RKO (cell line): ENCODE data around the gene AP2B1.

Experiments
- DNase-seq: peaks from one replicate; pipeline ENCODE4 v3.0.0-alpha.2; 2016; ENCODE audit warnings: low spot score

The AP2B1 gene

DNA sequence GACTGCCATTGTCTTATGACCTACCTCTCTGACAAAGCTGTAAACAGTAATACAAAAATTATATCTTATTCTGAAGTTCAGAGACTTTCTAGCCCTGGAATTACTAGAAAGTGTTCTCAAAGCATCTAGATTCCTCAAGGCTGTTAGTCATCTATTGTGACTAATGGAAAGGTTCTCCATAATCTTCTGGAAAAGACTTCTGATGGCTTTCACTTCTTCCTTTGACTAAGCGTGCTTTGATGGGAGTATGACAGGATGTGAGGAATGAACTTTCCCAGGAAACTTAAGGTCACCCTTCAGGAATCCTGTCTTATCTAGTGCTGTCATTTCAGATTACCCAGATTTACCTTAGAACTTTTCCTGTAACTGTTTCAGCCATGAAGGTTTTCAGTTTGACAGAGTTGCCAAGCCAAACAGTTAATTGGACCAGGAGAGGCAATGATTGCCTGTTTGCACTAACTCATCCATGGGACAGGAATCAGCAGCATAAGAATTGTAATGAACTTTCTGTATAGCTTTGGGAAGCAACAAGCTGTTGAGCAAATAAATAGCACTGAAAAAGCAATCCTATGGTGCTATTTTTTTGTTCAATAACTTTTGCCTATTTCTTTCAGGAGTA is 43.5 kb downstream of the AP2B1 start:
- peak; percentile 95 for DNase-seq

- no peak for DNase-seq
Observed at GRCh38 chr17:35641032-35641431, 53.9 kb downstream of the AP2B1 start.

DNA sequence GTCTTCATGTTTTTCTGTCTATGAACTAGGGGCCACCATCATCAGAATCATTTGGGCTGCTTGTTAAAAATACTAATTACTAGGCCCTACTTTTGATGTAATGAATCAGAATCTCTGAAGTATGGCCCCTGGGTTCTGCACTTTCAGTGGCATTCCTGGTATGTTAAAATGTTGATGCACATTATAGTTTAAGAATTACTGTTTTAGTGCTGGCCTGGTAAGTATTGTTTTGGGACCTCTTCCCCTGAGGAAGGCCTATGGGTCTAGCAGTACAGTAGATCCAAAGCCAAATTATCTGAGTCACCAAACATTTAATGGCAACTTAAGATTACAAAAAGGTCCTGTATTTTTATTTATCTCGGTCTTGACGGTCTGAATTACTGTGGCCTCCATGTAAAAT is 58.8 kb downstream of the AP2B1 start:
- DNase-seq, result no peak

- no peak for DNase-seq
Observed at GRCh38 chr17:35651467-35651866, 64.3 kb downstream of the AP2B1 start.

DNA sequence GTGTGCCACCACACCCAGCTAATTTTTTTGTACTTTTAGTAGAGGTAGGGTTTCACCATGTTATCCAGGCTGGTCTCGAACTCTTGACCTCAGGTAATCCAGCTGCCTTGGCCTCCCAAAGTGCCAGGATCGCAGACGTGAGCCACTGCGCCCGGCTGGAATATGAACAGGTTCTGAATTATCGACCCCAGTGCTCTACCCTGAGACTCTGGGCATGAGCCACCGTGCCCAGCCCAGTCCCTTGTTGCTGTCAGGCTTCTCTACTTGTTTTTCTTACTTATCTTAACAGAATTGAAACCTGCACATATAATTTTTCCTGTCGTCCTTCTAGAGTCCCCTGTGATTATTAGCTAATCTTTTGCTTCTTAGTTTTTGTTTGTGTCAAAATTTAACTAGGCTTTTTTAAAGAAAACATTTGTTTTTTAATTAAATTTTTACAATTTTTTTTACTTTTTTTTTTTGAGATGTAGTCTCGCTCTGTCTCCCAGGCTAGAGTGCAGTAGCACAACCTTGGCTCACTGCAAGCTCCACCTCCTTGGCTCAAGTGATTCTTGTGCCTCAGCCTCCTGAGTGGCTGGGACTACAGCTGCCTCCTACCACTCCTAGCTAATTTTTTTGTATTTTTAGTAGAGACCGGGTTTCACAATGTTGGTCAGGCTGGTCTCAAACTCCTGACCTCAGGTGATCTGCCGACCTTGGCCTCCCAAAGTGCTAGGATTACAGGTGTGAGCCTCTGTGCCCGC is 66.7 kb downstream of the AP2B1 start:
- no peak for DNase-seq

- DNase-seq, result no peak
Observed at GRCh38 chr17:35655303-35655702, 68.2 kb downstream of the AP2B1 start.

DNA sequence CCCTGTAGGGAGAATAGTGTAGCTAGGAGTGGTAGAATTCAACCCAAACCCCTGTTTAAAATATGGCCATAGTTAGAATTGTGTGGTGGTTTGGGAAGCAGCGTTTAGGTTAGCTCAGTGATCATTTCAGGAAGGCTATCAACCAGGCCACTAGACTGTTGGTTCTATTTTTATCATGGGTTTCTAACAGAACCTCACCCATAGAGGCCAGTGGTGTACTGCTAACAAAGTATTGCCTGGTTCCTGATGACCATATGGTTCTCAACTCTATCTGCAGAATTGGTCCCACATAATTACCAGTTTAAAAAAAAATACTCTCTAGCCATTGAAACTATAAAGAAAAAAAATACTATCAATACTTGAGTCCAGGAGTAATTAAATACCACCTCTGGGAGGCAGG is 73.8 kb downstream of the AP2B1 start:
- DNase-seq, result peak; percentile 3

GRCh38 chr17:35664685-35665084 is 77.6 kb downstream of the AP2B1 start:
- no peak for DNase-seq

DNA sequence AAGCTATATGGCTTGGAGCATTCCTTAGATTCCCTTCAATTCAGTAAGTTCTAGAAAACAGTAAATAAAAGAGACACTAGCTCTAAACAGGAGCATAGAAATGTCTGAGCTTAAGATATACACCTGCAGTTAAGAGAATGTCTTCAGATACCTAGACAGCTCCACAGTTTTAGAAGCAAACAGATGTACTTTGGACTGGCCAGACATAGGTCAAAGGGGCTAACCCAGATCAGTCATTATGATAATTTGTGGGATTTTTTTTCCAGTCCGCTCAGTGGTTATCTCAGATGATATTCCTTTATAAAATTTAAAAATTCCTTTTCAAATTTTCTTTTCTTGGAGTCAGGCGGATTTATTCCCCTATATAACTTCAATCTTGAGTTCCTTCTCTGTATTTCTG is 78.5 kb downstream of the AP2B1 start:
- DNase-seq, result no peak

GRCh38 chr17:35666070-35666469 is 78.9 kb downstream of the AP2B1 start:
- DNase-seq, result no peak

DNA sequence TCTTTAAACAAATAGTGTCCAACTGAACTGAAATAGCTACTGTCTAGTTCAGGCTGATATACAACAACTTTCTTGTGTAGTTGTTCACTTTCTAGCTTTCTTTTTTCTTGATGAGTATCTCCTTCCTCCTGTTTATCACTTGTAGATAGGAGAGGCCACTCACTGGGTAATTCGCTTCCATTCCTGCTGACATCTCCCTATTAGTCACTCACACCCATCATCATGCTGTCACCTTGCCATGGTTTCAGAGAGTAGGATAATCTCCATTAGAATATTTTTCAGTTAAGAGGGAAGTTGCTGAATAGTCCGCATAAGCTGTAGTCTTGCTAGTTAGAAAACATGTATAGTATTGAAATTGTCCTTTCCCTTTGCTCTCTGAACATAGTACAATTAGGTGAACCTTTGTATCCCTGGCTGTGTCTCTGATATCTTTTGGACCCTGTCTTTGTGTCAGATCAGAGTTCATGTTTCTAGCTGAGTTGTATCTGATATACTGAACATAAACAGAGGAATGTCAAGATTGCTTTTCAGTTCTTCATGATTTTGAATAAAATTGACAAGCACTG is 79.9 kb downstream of the AP2B1 start:
- peak; percentile 65 for DNase-seq

DNA sequence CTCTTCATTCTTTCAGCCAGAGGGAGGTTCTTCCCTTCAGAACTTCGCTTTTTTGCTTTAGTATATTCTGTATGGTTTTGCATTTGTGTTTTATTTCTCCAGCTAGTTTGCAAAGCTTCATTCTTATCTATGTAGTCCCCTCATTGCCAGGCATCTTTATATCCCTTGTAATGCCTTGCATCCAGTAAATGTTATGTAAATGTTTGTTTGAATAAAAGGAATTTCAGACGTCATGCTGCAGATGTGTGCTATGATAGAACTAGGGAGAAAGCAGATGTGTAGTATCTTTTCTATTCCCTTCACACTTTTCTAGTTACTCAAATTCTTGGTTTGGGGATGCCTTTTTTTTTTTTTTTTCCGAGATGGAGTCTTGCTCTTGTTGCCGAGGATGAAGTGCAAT is 81.7 kb downstream of the AP2B1 start:
- DNase-seq, result no peak

DNA sequence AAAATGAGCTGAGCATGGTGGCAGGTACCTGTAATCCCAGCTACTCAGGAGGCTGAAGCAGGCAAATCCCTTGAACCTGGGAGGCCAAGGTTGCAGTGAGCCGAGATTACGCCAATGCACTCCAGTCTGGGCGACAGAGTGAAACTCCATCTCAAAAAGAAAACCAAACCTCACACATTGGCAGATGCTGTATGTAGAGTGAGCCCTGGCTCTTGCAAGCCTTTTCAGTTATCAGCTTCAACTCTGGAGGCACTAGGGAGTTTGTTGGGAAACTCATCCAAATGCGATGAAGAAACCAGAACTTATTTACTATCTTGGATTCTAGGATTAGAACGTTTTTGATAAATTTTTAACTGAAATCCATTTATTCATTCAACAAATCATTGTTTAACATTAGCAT is 87.4 kb downstream of the AP2B1 start:
- no peak for DNase-seq

GRCh38 chr17:35676441-35676840 is 89.3 kb downstream of the AP2B1 start:
- DNase-seq, result no peak

DNA sequence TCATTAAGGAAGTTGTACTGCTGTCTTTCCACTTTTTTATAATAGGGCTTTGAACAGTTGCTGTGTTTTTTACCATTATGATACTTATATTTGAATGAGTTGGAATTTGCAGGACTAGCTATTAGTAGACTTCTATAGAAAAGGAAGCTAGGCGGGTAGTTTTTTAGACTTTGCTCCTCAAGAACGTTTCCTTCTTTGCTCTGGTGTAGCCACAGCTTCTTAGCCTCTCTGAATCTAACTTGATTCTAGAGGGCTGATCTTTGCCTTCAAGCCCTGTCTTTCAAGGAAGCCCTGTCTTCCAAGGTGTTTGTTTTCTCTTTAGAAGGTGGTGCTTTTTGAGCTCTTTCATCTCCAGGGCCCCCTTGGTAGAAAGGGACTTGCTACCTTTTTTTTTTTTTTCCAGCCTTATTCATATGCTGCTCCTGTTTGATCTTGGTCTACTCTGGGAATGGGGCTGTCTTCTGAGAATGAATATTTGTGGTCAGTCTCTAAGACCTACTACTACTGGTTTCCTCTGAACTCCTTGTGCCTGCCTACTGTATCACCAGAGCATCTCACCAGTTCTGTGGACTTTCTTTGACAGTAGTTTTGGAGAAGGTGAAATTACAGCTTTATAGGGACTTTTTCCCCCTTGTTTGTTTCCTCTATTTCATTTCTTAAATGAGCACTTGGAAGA is 92.0 kb downstream of the AP2B1 start:
- no peak for DNase-seq

- DNase-seq, result no peak
Observed at GRCh38 chr17:35683591-35683990, 96.5 kb downstream of the AP2B1 start.

- peak; percentile 27 for DNase-seq
Observed at GRCh38 chr17:35684055-35684802, 97.1 kb downstream of the AP2B1 start.

DNA sequence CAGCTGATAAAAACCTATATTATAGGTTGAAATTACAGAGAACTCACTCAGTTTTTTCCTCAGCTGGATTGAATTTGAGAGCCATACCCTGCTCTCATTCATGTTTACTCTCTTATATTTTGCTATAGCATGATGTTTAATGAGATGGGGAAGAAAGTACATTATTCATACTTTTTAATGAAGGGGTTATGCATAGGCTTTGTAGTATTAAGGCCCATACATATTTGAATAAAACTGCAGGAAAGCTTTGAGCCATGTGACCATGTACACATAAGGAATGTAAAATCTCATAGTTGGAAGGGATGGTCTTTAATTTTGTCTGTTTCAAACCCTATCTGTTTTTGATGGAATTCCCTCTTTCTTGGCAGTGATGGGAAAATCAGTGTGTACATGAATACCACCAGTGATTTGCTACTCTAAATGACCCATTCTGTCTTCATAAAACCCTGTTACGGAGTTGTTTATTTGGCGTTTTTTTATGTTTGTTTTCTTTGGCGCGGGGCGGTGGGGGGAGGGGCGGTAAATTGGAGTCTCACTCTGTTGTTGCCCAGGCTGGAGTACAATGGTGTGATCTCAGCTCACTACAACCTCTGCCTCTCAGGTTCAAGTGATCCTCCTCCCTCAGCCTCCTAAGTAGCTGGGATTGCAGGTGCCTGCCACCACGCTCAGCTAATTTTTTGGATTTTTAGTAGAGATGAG is 105.5 kb downstream of the AP2B1 start:
- DNase-seq, result no peak

GRCh38 chr17:35693662-35694061 is 106.5 kb downstream of the AP2B1 start:
- no peak for DNase-seq

DNA sequence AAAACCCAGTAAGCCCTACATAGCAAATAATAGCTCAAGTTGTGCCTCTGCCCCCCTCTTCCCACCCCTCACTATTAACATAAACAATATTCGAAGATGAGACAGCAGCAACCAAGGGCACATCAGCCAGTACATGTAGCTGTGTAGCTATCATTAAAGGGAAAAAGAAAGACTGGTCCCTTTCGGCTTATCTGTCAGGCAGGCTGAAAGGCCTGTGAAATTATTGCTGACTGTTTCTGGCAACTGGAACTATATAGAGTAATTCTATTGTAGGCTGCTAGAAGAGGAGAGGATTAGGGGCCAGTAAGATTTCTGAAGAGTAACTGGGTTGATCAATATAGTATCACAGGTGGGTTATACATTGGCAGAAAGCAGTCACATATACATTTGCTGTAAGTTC is 107.8 kb downstream of the AP2B1 start:
- no peak for DNase-seq

GRCh38 chr17:35695613-35696012 is 108.5 kb downstream of the AP2B1 start:
- DNase-seq, result no peak

GRCh38 chr17:35698800-35699199 is 111.7 kb downstream of the AP2B1 start:
- DNase-seq, result no peak
